Endothelial cell of umbilical vein (primary cell): ENCODE results near the gene SIRT4. TPM values are rescaled to one million over a fixed set of nuclear protein-coding genes. Genes with fewer than 3 reads are reported as not detected.

Experiments
- BruUV-seq: library from RNA; stranded (reverse); fragments of 400-500 nt; replicated peaks from 2 replicates; lab custom pipeline; 2021; lab: Mats Ljungman, UMichigan
- CTCF ChIA-PET: fragments of 300-600, 350-600 bp; sonication (Branson Sonifier 250); formaldehyde crosslinking; loops from one replicate; lab custom pipeline; 2021; ENCODE audit warnings: antibody characterized with exemption, inconsistent platforms; lab: Charles Lee
- POLR2A ChIA-PET: fragments of 300-600, 350-600 bp; sonication (Branson Sonifier 250); formaldehyde crosslinking; loops from one replicate; lab custom pipeline; 2021; ENCODE audit warnings: antibody characterized with exemption, inconsistent platforms; lab: Charles Lee
- DNase-seq: peaks from one replicate; pipeline ENCODE4 v3.0.0-alpha.2; 2011; ENCODE audit warnings: low read depth, low spot score
- FAIRE-seq: peaks from 2 replicates; lab custom pipeline; 2011; peaks lifted over from hg19 to GRCh38; lab: Jason Lieb, UNC
- H2AFZ ChIP-seq: 2 replicates; pipeline ENCODE4 v1.6.0; 2012; ENCODE audit warnings: low read depth, low read length, control low read depth, inconsistent platforms
- H3K27ac ChIP-seq: 2 replicates; pipeline ENCODE4 v1.5.1; 2011; ENCODE audit warnings: low read depth, mild to moderate bottlenecking, control low read depth, low read length, moderate library complexity; ENCODE audit not compliant: insufficient read depth
- H3K27me3 ChIP-seq, 2 experiments: 2 replicates each; pipeline versions ENCODE4 v1.6.0 to v1.6.1; 2011; ENCODE audit warnings: low read length in 2 of 2, mixed read lengths in 1 of 2; ENCODE audit not compliant: control insufficient read depth in 2 of 2, insufficient read depth in 2 of 2
- H3K36me3 ChIP-seq, 2 experiments: 2 replicates in 1 of 2; 3 replicates in 1 of 2; pipeline ENCODE4 v1.5.1; 2011; ENCODE audit warnings: low read length in 2 of 2, mild to moderate bottlenecking in 1 of 2, moderate library complexity in 1 of 2; ENCODE audit not compliant: control insufficient read depth in 2 of 2, insufficient read depth in 2 of 2; ENCODE audit errors: extremely low read depth in 1 of 2
- H3K4me1 ChIP-seq: 3 replicates; pipeline ENCODE4 v1.5.1; 2011; ENCODE audit warnings: mild to moderate bottlenecking, low read length; ENCODE audit not compliant: control insufficient read depth, insufficient read depth; ENCODE audit errors: extremely low read depth
- H3K4me2 ChIP-seq: 2 replicates; pipeline ENCODE4 v1.6.1; 2011; ENCODE audit warnings: low read length, control low read depth, mixed read lengths; ENCODE audit not compliant: insufficient read depth
- H3K4me3 ChIP-seq, 3 experiments: fragments of 200-600 bp in 1 of 3; sonication (generic), shearing (Covaris generic) in 1 of 3; replicated peaks in 1 of 3; 2 replicates each; pipeline ENCODE4 v1.5.1; 2011 to 2016; ENCODE audit warnings: control low read depth in 3 of 3, low read length in 3 of 3, mild to moderate bottlenecking in 2 of 3, inconsistent platforms in 1 of 3, low read depth in 1 of 3, moderate library complexity in 1 of 3; ENCODE audit not compliant: insufficient read depth in 1 of 3
- H3K79me2 ChIP-seq: 2 replicates; pipeline ENCODE4 v1.6.0; 2012; ENCODE audit warnings: low read length, inconsistent platforms; ENCODE audit not compliant: control insufficient read depth, insufficient read depth
- H3K9ac ChIP-seq: replicated peaks from 2 replicates; pipeline ENCODE3; 2011; ENCODE audit warnings: low read length, control low read depth; ENCODE audit not compliant: insufficient read depth; ENCODE audit errors: extremely low read depth
- H3K9me1 ChIP-seq: replicated peaks from 3 replicates; pipeline ENCODE4 v1.6.0; 2011; ENCODE audit warnings: mild to moderate bottlenecking, low read length; ENCODE audit not compliant: control insufficient read depth, insufficient read depth; ENCODE audit errors: extremely low read depth
- H3K9me3 ChIP-seq: replicated peaks from 2 replicates; pipeline ENCODE4 v1.5.1; 2012; ENCODE audit warnings: low read length, inconsistent platforms; ENCODE audit not compliant: control insufficient read depth, insufficient read depth
- H4K20me1 ChIP-seq: replicated peaks from 2 replicates; pipeline ENCODE3; 2011; ENCODE audit warnings: mild to moderate bottlenecking, low read length; ENCODE audit not compliant: control insufficient read depth, insufficient read depth; ENCODE audit errors: extremely low read depth
- CTCF ChIP-seq, 2 donors: IDR thresholded peaks; 1 replicate in 1 of 2; 2 replicates in 1 of 2; pipeline ENCODE4 v1.5.1; 2011; ENCODE audit warnings: low read length in 2 of 2, mild to moderate bottlenecking in 2 of 2, moderate library complexity in 2 of 2, control low read depth in 1 of 2, inconsistent platforms in 1 of 2, low read depth in 1 of 2; ENCODE audit not compliant: insufficient read depth in 1 of 2; ENCODE audit errors: extremely low read depth in 1 of 2
- EZH2 ChIP-seq: IDR thresholded peaks from 2 replicates; pipeline ENCODE4 v1.6.1; 2012; ENCODE audit warnings: borderline replicate concordance, low read depth, mild to moderate bottlenecking, moderate library complexity, low read length, inconsistent platforms; ENCODE audit not compliant: severe bottlenecking
- FOS ChIP-seq: IDR thresholded peaks from 2 replicates; pipeline ENCODE4 v1.6.1; 2011; ENCODE audit warnings: mild to moderate bottlenecking, low read length, moderate library complexity, borderline replicate concordance; ENCODE audit not compliant: insufficient read depth
- GATA2 ChIP-seq: IDR thresholded peaks from 2 replicates; pipeline ENCODE4 v1.7.0; 2011; ENCODE audit warnings: low read depth, mild to moderate bottlenecking, moderate library complexity, mixed read lengths, low read length; ENCODE audit not compliant: insufficient read length, insufficient read depth
- JUN ChIP-seq: IDR thresholded peaks from 2 replicates; pipeline ENCODE4 v1.6.1; 2011; ENCODE audit warnings: borderline replicate concordance, low read depth; ENCODE audit not compliant: insufficient read length, insufficient read depth
- MAX ChIP-seq: IDR thresholded peaks from 2 replicates; pipeline ENCODE4 v1.6.1; 2011; ENCODE audit not compliant: insufficient read depth, insufficient read length
- MYC ChIP-seq: IDR thresholded peaks from one replicate; pipeline ENCODE4 v1.6.1; 2011; ENCODE audit warnings: mild to moderate bottlenecking, low read depth, low read length
- POLR2A ChIP-seq: IDR thresholded peaks from 2 replicates; pipeline ENCODE4 v1.6.1; 2012; ENCODE audit warnings: low read depth, mild to moderate bottlenecking, control low read depth, low read length
- POLR2AphosphoS5 ChIP-seq: IDR thresholded peaks from 2 replicates; pipeline ENCODE4 v1.6.1; 2012; ENCODE audit warnings: low read depth, mild to moderate bottlenecking, control low read depth, low read length, moderate library complexity; ENCODE audit not compliant: insufficient read depth
- dilution Hi-C: fragments of 300-500 bp; cut with MboI; formaldehyde crosslinking; loops from one replicate; pipeline ENCODE4 v1.15.0; 2019; ENCODE audit warnings: low sequenced_read_pairs; ENCODE audit not compliant: extremely low pct_ligation_motif_present
- intact Hi-C: fragments of 100-400 bp; cut with micrococcal nuclease; formaldehyde crosslinking; loops from one replicate; pipeline ENCODE4 v1.10.0; 2022
- polyA plus RNA-seq, 4 experiments: library from polyadenylated mRNA; depleted of rRNA in 3 of 4; stranded (reverse) in 3 of 4; unstranded in 1 of 4; fragments of >200 nt; gene quantifications; 2 replicates each; pipeline versions ENCODE4 v1.2.1 to v1.2.3, GENCODE V29; 2011 to 2012; ENCODE audit warnings: missing spikeins in 1 of 4
- total RNA-seq: library from RNA; stranded (reverse); gene quantifications from 2 replicates; pipeline ENCODE4 v1.2.3, GENCODE V29; 2021

SIRT4 gene
- total and polyA plus RNA-seq, 2 donors (not counting 3 experiments of a cell fraction or from before 2014, with no cell fraction given), result 0.79 to 1.2 TPM

- H3K27me3 ChIP-seq, result peaks cover 0 to 2% of the 10 kb centered on the region in 2 experiments
- ChIA-PET CTCF (no interaction called here), POLR2A (no interaction called here)
- no peaks in the 10 kb centered on the region for H3K36me3 ChIP-seq
- H3K4me3 ChIP-seq, result no peak overlapping the region
- dilution Hi-C loops, result no loop called here
- no peak for DNase-seq
- H3K9me1 ChIP-seq, result no peaks in the 10 kb centered on the region
- no peaks in the 10 kb centered on the region for H3K4me1 ChIP-seq
- FAIRE-seq, result no peak
- H2AFZ ChIP-seq, result no peak overlapping the region
- intact Hi-C loops, result no loop called here
- no peaks in the 10 kb centered on the region for H3K9me3 ChIP-seq
- TF ChIP-seq MYC (no peak), GATA2 (no peak), CTCF (IDR thresholded peaks at IDR 0.05; ENCODE audit: extremely low read depth in 1 of 2, insufficient read depth in 1 of 2, low read depth in 1 of 2, low read length in 2 of 2) (no peak), JUN (no peak), EZH2 (no peak), POLR2A (no peak), MAX (no peak), FOS (no peak), POLR2AphosphoS5 (no peak)
- no peak overlapping the region for H3K27ac ChIP-seq
- no TSS peak for BruUV-seq
- no peaks in the 10 kb centered on the region for H3K79me2 ChIP-seq
- H3K9ac ChIP-seq, result no peak overlapping the region
- H4K20me1 ChIP-seq, result no peaks in the 10 kb centered on the region
- H3K4me2 ChIP-seq, result no peak overlapping the region
These were observed 57.0 kb downstream of the SIRT4 start for GRCh38 chr12:120359128-120359527.
